HG03439 (cell line): ENCODE results near the gene MDM1.

Experiments
- ATAC-seq: cut with Tn5 transposase; IDR thresholded peaks from one replicate; pipeline ENCODE4 v1.9.1; 2021; ENCODE audit warnings: mild to moderate bottlenecking, moderate library complexity; ENCODE audit not compliant: unreplicated experiment

MDM1 gene

DNA sequence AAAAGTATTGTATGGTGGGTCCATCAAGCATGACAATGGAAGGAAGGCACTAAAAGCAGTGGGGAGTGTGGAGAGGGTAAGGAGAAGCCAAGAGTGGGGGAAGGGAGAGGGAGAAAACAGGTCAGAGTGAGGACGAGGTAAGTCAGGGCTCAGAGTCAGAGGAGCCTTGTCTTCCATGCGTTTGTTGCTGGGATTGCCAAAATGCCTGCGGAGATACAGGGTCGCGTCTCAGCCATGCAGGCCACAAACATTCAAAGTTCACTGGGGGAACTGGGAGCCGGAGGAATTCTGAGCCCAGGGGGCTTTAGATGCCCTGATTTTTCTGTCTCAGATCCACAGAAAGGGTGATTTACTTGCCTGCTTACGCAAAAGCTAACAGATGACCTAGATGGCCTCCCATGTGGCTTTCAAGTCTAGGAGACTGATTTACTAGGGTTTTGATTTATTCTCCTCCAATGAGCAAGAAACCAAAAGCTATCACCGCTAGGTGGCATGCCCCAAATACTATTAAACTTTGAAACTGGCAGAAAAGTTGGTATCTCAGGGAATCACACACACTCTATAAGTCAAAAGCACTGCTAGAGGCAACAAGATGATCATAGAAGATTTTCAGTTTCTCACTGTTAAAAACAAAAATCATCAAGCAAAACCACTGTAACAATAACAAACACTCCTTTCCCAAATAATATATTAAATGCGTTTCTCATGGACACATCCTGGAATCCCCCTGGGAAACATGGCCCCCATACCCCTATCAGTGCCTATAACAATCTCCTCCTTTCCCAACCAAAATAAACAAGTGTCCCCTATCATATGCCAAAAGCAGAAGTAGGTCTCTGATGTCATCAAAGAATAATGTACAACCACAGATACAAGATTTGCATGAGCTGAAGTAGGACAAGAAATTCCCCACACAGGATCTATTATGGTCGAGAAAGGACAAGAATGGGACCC lies 26.6 kb upstream of the MDM1 start:
- ATAC-seq, result peak; percentile 84

DNA sequence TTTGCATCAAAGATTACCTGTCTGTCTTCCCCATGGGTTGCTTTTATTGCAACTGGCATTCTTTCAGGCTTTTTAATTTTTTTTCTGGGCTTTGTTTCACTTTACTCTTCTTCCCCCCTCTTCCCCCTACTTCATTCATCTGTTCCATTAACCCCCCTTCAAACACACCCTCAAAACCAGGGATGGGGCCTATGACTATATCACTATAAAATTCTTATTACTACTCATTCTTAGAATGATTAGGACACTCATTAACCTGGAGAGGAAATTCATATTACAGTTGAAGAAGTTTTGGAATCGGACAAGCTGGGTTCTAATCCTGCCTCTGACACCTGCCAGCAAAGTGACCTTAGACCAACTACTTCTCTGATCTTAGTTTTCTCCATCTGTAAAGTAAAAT lies 24.8 kb upstream of the MDM1 start:
- ATAC-seq, result no peak

DNA sequence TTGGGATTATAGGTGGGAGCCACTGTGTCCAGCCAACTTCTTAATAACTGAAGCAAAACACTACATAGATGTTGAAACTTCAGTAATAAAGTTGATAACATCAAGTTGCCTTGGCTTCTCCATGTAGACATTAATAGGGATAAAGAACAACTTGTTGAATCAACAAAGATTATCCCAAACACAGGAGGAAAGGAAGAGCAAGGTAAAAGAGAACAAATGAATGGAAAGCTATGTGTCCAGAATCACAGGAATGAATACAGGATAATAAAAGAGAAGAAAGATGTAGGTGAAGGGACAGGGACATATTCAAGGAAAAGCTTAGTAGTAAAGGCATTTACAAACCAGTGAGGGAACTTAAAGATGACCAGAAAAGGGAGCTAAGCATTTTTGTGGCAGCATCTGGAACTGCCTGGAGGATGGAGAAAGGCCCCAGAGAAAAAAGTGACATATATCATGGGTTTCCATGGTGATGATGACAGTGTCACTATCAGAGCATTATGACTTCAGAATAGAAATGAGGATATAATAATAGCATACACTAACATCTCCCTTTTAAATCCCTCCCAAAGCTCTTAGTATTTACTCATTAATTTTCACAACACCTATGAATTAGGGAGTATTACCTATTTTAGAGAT lies 24.0 kb upstream of the MDM1 start:
- ATAC-seq, result no peak

DNA sequence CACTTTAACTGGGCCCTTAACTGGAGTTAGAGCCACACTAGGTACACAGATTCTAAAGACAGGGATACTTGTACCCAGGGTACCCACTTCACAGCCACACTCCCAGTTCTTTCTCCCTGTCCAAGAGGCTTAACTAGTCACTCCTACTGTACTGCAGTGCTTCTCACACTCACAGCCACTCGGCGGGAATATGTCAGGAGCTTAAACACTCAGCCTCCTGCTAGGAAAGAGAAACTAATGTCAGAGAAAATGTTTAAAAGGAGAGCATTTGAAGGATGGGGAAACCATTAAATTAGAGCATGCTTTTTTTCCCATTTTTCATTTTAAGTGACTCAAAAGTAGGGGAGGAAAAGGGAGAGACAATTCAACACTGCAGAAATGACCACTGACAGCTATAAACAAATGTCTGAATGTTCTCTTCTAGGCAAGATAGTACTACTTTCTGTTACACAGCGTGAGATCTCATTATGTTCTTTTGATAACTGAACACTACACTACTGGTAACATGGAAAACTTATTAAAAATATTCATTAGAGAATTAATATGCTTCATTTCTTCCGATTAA lies 22.9 kb upstream of the MDM1 start:
- no peak for ATAC-seq

DNA sequence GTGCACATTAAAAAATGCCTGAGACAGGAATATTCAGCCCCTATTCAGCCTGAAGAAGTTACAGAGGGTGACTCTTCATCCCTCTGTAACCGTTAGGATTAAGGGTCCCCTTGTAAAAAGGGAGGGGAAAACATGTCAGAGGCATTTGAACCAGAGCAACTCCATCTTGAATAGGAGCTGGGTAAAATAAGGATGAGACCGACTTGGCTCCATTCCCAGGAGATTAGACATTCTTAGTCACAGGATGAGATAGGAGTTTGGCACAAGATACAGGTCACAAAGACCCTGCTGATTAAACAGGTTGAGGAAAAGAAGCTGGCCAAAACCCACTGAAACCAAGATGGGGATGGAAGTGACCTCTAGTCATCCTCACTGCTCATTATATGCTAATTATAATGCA lies 19.9 kb upstream of the MDM1 start:
- no peak for ATAC-seq

DNA sequence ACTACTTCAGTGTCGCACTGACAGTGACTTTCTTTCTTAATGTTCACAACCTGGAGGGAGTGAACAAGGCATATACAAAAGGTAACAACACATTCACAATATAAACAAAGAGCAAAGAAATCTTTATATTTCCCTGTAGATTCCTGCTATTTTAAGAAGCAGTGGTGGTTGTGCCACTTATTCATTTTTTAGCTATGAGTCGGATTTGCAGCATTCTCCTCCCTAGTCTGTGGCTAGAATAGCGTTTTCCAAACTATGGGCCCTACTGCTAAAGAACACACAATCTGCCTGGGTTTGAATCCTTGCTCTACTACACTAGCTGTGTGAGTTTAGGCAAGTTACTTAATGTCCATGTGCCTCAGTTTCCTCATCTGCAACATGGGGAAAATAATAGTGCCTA lies 18.6 kb upstream of the MDM1 start:
- ATAC-seq, result no peak

DNA sequence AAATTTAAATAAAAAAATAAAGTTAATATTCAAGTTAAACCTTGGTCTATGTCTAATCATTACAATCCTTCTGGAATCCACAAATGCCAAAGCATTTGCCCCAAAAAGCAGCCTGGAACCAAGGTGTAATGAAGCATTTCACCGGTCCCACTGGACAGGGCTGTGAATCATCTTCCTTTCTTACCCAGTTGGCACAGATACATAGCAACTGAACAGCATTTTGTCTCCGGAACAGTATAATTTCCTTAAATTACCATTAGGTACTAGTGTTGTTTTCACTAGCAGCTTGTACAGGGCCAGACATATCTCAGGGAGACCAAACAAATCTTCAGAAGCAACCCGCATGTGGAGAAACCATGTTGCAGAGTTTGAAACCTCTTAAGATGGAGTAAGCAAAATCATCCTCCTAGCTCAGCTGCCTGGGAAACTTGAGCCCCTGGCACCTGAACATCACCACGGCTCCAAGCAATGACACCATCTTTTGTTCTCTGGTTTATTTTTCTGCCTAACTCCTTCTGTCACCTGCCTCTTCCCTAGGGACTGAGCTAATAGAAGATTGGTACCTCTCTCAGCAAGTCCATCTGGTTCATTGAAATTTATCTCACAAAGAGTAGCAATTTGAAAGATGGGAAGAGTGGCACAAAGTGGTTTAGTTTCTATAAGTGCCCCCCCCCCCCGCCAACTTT lies 17.9 kb upstream of the MDM1 start:
- ATAC-seq, result no peak

DNA sequence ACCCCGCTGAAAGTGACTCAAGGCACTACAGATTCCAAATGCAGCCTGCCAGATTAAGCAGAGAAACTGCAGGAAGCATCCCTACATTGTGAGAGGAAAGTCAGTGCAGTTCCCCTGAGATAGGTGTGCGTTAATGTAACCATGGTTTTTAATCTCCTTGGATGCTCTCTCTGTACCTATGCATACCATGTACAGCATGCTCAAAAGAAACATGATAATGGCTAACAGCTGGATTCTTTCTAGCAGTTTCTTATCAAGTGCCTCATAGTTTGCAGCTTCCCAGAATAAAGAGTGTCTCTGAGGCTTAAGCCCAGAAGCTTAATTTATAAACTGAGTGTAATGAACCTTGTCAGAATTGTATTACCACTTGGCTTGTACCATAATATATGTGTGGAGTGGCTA lies 17.1 kb upstream of the MDM1 start:
- no peak for ATAC-seq

DNA sequence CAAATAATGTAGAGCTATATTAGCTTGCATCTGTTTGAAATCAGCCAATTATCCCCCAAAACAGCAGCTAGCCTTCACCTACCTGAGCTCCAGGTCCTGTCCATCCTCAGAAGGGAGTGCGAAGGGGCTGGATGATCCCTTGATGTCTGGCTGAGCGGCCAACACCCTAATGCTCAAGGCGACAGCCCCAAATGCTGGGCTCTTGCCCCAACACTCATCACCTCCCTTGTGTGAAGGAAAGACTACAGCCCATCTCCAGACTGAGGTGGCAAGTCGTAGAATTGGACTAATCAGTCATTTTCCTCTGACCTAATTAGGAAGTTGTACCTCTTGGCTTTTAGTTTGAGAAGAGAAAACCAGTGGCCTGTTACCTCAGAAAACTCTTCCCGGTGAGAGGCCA lies 16.3 kb upstream of the MDM1 start:
- no peak for ATAC-seq

DNA sequence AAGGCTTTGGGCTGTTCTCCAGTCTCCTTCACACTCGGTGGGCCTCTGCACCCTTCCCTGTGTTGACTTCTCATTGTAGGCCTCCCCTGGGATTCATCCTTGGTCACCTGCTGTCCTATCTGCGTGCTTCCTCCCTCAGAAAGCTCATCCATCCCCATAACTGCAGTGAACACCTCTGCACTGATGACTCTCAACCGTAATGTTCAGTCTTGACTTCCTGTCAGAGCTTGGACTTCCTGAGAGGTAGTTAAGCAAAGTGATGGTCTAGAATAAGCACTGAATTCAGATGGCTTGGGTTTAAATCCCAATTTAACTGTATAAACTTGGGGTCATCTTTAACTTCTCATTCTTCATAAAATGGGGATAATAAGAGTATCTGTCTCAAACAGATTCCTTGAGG lies 13.6 kb upstream of the MDM1 start:
- no peak for ATAC-seq

DNA sequence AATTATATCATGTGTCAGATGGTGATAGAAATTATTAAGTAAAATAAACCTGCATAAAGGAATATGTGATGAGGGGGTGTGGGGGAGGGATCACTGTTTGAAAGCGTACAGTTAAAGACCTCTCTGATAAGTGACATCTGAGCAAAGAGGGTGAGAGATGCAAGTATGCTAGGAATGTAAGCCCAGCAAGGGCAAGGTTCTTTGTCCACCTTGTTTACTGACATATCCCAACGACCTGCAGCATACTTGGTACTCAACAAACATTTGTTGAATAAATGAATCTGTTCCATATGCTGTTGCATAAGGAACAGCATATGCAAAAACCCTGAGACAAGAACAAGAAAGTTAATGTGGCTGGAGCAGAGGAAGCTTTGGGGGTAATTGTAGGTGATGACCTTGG lies 12.0 kb upstream of the MDM1 start:
- no peak for ATAC-seq

DNA sequence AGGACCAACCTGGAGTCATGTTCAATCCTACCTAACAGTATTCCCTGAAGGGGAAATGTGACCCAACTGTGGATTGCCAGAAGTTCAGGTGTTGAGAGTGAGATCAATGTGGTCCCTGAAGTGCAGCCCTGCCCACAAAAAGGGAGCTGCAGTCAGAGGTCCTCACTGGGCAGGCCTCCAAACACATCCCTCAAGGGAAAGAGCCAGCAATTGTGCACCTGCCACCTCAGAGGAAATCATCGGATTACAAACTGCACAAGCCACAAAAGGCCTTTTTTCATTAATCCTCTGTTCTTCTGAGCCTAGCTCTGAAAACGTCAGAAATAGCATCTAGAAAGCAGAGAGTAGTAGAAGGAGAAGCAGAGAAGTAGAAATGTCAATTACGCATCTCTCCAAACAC lies 10.8 kb upstream of the MDM1 start:
- no peak for ATAC-seq

DNA sequence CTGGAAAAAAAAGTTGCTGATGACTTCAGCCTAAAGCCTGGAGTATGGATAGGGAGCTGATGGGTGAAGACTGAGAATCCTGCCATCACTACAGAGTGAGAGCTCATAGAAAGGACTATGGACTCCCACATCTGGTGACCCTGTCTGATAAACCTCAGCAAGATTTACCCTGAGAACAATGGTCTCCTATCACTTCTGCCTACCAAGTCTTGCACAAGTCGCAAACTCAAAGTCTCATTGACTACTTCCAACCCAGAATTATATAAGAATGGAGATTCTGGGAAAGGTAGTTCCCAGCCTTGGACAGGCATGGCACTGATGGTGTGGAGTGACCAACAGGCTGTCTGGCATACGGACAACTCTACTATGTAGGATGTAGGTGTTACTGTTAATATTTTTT lies 9.7 kb upstream of the MDM1 start:
- no peak for ATAC-seq

DNA sequence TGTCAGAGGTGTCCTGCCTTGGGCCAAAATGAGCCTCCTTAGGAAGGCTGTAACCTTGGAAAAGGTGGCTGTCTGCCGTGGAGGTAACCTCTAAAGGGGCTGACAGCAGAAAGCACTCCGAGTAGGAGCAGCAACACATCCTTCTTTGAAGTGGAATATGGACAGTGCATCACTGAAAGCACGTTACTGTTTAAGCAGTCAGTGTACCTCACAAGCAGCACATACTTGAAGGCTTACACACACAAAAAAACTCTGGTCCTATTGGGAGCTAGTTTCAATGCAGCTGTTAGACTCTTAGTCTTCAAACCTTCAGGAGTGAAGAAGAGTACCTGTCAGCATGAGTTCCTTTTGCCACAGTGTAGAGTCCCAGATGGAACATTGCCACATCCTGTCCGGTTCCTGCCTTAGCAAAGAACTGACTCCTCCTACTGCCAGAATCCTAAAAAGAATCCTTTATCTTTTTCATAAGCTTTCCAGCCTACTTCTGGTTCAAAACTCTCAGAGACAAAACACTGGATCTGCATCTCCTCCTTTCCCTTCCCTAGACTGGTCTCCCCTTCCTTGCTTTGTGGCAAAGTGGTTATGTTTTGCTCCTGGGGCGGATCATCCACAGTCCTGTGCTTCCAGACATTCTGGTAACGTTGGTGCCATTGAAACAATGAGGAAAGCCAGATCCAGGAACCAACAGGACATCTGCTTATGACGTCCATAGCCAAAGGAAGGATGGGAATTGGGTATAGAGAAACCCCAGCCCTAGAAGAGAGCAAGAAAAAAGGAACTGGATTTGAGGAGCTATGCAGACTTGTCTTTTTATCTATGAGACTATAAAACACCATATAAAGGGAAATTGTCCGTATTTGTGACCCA lies 8.5 kb upstream of the MDM1 start:
- ATAC-seq, result no peak

DNA sequence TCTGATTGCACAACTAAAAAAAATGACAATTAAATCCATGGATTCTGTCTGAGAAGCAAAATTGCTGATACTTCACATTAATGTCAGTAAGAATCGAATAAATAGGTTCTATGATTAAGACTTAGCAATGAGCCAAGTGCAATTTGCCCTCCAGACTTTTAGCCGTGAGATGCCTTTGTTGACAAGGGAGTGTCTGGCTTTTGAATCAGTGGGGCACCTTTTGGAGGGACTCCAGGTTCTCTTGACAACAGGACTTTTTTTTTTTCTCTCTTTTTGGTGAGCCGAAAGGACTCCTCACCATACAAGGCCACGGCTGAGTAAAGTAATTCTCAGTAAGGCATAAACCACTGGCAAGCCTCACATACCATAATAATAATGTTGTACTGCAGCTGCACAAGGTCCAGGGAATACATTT lies 4.7 kb upstream of the MDM1 start:
- ATAC-seq, result no peak

DNA sequence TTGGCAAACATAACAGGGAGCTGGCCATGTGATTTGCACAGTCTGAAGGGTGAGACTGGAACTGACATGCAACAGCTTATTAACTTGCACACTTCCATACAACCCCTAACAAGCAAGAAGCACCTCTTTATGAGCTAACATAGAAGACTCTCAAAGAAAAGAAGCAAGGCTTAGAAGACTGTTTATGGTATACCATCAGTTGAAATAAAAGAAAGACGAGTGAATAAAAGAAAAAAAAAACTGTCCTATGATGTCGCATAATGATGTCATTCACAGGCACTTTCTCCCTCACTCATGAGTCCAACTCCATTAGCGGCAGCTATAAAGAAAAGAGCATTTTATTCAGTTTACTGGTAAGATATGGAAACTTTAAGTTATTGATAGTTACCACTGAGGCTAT lies 3.3 kb upstream of the MDM1 start:
- no peak for ATAC-seq

DNA sequence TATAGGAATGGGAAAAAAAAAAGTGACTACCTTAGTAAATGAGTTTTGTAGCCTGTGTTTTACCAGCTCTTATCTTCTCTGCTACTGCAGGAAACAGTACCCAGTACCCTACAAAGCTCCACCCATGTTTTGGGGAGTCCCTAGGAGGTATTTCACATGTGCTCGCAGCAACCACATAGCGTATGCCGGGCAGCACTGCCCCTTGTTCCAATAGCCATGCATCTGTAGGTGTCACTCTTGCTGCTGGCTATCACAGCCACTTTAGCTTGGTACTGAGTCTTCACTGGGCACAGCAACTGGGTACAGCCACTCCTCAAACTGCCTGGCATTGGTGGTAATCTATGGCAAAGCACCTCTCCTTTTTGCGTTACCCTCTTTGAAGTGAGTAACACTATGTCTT lies 2.0 kb upstream of the MDM1 start:
- no peak for ATAC-seq

DNA sequence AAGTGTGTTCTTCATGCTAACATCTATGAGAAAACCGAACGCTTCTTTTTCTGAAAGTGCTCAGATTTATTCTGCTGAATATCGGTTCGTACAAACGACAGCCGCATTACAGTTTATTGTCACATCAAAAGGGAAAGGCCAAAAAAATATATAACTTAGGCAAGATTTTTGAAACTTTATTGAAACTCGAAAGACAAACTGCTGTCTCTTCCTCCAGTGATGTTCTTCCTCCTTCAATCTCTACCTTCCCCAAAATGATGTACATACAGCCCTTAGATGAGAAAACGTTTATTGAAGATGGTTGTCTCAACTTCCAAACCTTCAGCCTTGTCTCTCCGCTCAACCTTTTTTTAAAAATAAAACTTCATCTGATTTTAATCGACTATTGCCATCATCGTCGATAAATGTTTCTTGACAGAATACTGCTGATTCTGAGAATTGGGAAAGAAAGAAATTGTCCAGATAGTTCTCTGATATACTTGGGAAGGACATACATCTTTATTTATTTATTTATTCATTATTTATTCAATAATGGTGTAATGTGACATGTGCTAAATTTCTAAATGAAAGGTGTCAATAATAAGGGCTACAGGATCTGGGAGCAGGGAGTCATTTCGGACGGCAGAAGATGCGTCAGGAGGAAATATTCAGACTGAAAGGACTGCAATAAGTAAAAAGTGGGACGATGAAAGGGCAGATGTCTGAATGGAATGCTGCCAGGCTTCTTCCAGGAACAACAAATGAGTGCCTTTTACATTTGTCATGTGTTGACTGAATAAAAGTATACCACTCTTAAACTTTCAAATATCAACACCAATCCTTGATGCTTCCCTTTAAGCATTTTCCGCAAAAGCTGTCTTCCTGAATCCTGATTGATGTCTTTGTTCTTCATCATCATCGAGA lies 817 bp upstream of the MDM1 start:
- no peak for ATAC-seq

DNA sequence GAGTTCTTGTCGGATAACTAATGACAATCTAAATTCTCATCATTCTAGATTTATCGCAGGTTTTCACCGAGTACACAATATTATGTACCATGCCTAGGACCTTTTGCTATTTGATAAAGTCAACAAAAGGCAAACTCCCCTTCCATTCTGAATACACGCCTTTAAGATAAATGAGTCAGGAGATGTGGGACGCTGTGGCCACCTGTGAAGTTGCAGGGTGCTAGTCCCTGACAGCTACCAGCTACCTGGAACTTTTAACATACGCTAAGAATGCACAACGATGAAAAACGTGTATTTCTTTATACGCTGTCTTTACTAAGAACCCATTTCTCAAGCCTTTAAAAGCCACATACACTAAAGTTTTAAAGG lies 678 bp downstream of the MDM1 start:
- no peak for ATAC-seq

DNA sequence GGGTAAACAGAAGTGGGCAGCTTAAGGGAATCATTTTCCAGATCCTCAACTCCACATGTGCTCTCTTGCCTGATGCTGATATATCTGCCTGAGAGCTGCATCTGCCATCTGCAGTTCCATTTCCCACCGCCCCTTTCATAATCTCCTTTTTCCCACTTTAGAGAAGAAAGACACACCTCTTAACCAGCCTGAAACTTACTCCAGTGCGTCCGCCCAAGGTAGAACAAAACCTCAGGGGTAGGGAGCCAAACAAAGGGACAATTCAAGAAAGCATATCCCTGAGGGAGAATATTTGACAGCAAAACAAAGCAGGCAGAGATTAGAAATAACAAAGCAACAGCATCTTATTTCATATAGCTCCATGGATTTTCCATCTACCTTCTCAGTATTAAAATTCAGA lies 4.3 kb downstream of the MDM1 start:
- ATAC-seq, result no peak
